ENCODE measurements around the gene MBD5.

MBD5 gene

DNA sequence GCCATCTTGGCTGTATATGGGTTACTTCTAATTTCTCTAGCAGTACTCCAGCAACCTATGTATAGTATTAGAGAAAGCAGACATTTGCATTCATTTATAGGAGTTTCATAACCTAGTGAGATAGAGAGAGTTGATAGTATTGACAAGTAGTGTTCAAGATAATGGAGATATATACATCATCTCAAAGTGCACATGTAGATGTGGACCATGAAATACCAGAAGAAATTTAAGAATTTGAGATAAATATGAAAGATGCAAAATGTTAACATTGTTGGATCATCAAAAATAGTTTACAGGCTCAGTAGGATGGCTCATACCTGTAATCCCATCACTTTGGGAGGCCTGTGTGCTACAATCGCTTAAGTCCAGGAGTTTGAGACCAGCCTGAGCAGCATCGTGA, 243.0 kb downstream of the MBD5 start:
- TF ChIP-seq TCF12 (IDR thresholded peaks at IDR 0.05; ENCODE audit: low read depth) (no peak), ZBTB7A (IDR thresholded peaks at IDR 0.05; ENCODE audit: low read depth) (no peak), EP300 (IDR thresholded peaks at IDR 0.05; ENCODE audit: borderline replicate concordance) (no peak), TEAD4 (IDR thresholded peaks at IDR 0.05) (no peak), NFIC (IDR thresholded peaks at IDR 0.05) (no peak), YY1 (IDR thresholded peaks at IDR 0.05; ENCODE audit: low read depth) (no peak), CEBPB (IDR thresholded peaks at IDR 0.05) (no peak), CREB1 (IDR thresholded peaks at IDR 0.05; ENCODE audit: low read depth) (no peak), RAD21 (IDR thresholded peaks at IDR 0.05; ENCODE audit: low read depth) (no peak), FOXM1 (IDR thresholded peaks at IDR 0.05; ENCODE audit: borderline replicate concordance, low read depth) (no peak), TAF1 (IDR thresholded peaks at IDR 0.05; ENCODE audit: low read depth) (no peak), EGR1 (IDR thresholded peaks at IDR 0.05) (no peak)
- TF ChIP-seq, protein P1, sequence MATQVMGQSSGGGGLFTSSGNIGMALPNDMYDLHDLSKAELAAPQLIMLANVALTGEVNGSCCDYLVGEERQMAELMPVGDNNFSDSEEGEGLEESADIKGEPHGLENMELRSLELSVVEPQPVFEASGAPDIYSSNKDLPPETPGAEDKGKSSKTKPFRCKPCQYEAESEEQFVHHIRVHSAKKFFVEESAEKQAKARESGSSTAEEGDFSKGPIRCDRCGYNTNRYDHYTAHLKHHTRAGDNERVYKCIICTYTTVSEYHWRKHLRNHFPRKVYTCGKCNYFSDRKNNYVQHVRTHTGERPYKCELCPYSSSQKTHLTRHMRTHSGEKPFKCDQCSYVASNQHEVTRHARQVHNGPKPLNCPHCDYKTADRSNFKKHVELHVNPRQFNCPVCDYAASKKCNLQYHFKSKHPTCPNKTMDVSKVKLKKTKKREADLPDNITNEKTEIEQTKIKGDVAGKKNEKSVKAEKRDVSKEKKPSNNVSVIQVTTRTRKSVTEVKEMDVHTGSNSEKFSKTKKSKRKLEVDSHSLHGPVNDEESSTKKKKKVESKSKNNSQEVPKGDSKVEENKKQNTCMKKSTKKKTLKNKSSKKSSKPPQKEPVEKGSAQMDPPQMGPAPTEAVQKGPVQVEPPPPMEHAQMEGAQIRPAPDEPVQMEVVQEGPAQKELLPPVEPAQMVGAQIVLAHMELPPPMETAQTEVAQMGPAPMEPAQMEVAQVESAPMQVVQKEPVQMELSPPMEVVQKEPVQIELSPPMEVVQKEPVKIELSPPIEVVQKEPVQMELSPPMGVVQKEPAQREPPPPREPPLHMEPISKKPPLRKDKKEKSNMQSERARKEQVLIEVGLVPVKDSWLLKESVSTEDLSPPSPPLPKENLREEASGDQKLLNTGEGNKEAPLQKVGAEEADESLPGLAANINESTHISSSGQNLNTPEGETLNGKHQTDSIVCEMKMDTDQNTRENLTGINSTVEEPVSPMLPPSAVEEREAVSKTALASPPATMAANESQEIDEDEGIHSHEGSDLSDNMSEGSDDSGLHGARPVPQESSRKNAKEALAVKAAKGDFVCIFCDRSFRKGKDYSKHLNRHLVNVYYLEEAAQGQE (IDR thresholded peaks at IDR 0.05; ENCODE audit: low read depth): no peak
- TF ChIP-seq, protein P2, sequence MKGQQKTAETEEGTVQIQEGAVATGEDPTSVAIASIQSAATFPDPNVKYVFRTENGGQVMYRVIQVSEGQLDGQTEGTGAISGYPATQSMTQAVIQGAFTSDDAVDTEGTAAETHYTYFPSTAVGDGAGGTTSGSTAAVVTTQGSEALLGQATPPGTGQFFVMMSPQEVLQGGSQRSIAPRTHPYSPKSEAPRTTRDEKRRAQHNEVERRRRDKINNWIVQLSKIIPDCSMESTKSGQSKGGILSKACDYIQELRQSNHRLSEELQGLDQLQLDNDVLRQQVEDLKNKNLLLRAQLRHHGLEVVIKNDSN (IDR thresholded peaks at IDR 0.05): no peak
- TF ChIP-seq, protein P3, sequence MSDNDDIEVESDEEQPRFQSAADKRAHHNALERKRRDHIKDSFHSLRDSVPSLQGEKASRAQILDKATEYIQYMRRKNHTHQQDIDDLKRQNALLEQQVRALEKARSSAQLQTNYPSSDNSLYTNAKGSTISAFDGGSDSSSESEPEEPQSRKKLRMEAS (IDR thresholded peaks at IDR 0.05): no peak

DNA sequence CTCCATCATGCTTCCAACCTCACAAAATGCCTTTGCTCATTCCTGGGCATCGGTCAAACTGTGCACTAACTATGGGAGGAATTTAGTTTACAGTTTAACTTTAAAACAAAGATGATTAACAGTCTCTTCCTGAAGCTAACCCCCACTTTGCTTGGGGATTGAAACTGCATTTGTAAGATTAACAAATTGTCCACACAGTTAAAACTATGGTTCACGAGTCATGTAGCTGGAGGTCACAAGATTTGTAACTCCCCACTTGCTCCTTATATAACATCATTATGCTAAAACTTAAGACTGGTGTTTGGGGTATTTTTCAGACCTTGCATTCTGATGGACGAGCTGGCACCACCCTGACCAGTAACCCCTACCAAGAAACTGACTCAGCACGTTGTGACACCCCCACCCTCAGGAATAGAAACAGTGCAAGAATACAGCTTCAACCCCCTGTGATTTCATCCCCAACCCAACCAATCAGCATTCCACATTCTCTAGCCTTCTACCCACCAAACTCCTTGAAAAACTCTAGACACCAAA, 252.3 kb downstream of the MBD5 start:
- TF ChIP-seq, protein P1 (IDR thresholded peaks at IDR 0.05; ENCODE audit: low read depth): no peak
- no peak for TF ChIP-seq TAF1 (IDR thresholded peaks at IDR 0.05; ENCODE audit: low read depth)
- no peak for TF ChIP-seq CREB1 (IDR thresholded peaks at IDR 0.05; ENCODE audit: low read depth)
- TF ChIP-seq NFIC (IDR thresholded peaks at IDR 0.05): no peak
- no peak for TF ChIP-seq CEBPB (IDR thresholded peaks at IDR 0.05)
- TF ChIP-seq, protein P3 (IDR thresholded peaks at IDR 0.05): no peak
- TF ChIP-seq TEAD4 (IDR thresholded peaks at IDR 0.05): no peak
- TF ChIP-seq, protein P2 (IDR thresholded peaks at IDR 0.05): no peak
- no peak for TF ChIP-seq RAD21 (IDR thresholded peaks at IDR 0.05; ENCODE audit: low read depth)
- TF ChIP-seq ZBTB7A (IDR thresholded peaks at IDR 0.05; ENCODE audit: low read depth): no peak
- no peak for TF ChIP-seq TCF12 (IDR thresholded peaks at IDR 0.05; ENCODE audit: low read depth)
- TF ChIP-seq FOXM1 (IDR thresholded peaks at IDR 0.05; ENCODE audit: borderline replicate concordance, low read depth): no peak
- no peak for TF ChIP-seq YY1 (IDR thresholded peaks at IDR 0.05; ENCODE audit: low read depth)
- TF ChIP-seq EP300 (IDR thresholded peaks at IDR 0.05; ENCODE audit: borderline replicate concordance): no peak

DNA sequence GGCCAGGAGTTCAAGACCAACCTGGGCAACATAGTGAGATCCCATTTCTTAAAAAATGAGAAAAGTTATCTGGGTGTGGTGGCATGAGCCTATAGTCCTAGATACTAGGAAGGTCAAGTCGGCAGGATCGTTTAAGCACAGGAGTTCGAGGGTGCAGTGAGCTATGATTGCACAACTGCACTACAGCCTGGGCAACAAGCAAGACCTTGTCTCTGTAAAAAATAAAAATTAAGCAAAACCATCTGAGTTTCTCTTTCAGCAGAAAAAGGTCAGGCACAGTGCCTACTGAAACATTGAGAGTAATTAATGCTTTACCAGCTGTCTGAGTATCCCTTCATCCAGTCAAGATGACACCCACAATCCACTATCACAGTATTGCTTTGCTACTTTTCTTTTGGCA, 258.3 kb downstream of the MBD5 start:
- no peak for TF ChIP-seq TAF1 (IDR thresholded peaks at IDR 0.05; ENCODE audit: low read depth)
- no peak for TF ChIP-seq TEAD4 (IDR thresholded peaks at IDR 0.05)

DNA sequence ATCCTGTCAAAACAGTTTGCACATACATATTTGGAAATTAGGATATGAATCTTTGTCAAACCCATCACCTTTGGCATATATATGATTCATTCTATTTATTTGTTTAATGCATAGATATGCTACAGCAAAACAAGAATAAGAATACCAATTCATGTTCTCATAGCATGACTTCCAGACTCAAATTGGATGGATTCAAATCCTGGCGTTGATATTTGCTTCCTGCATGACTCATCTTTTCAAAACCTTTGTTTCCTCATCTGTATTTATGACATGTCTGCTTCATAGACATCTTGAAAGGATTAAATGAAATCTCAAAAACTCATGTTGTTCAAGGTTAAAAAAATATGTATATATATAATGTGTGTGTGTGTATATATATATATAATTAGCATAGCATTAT, 261.3 kb downstream of the MBD5 start:
- TF ChIP-seq TEAD4 (IDR thresholded peaks at IDR 0.05) (no peak), NFIC (IDR thresholded peaks at IDR 0.05) (no peak), CREB1 (IDR thresholded peaks at IDR 0.05; ENCODE audit: low read depth) (no peak), CEBPB (IDR thresholded peaks at IDR 0.05) (no peak), EP300 (IDR thresholded peaks at IDR 0.05; ENCODE audit: borderline replicate concordance) (no peak), RAD21 (IDR thresholded peaks at IDR 0.05; ENCODE audit: low read depth) (no peak)

DNA sequence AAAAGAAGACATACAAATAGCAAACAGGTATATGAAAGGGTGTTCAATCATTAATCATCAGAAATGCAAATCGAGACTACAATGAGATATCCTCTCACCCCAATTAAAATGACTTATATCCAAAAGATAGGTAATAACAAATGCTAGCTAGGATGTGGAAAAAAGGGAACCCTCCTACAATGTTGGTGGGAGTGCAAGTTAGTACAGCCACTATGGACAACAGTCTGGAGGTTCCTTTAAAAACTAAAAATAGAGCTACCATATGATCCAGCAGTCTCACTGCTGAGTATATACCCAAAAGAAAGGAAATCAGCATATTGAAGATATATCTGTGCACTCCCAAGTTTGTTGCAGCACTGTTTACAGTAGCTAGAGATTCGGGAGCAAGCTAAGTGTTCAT, 271.5 kb downstream of the MBD5 start:
- TF ChIP-seq TEAD4 (IDR thresholded peaks at IDR 0.05): no peak
- no peak for TF ChIP-seq EGR1 (IDR thresholded peaks at IDR 0.05)
- TF ChIP-seq, protein P3 (IDR thresholded peaks at IDR 0.05): no peak
- TF ChIP-seq YY1 (IDR thresholded peaks at IDR 0.05; ENCODE audit: low read depth): no peak
- TF ChIP-seq EP300 (IDR thresholded peaks at IDR 0.05; ENCODE audit: borderline replicate concordance): no peak
- no peak for TF ChIP-seq NFIC (IDR thresholded peaks at IDR 0.05)
- no peak for TF ChIP-seq ZBTB7A (IDR thresholded peaks at IDR 0.05; ENCODE audit: low read depth)
- no peak for TF ChIP-seq CREB1 (IDR thresholded peaks at IDR 0.05; ENCODE audit: low read depth)
- TF ChIP-seq RAD21 (IDR thresholded peaks at IDR 0.05; ENCODE audit: low read depth): no peak
- TF ChIP-seq, protein P1 (IDR thresholded peaks at IDR 0.05; ENCODE audit: low read depth): no peak
- TF ChIP-seq, protein P2 (IDR thresholded peaks at IDR 0.05): no peak
- no peak for TF ChIP-seq CEBPB (IDR thresholded peaks at IDR 0.05)
- no peak for TF ChIP-seq TAF1 (IDR thresholded peaks at IDR 0.05; ENCODE audit: low read depth)
